MM.1S (cell line): ENCODE measurements around the gene ACOT2.
"Not testable (repeated sequence)": the region's sequence is repeated elsewhere in the genome, so short reads cannot be mapped to it uniquely, and the experiment has no call there.

ENCODE experiments used
- EZH2 ChIP-seq: fragments of 300-600 bp; sonication (generic); optimal IDR thresholded peaks from 2 replicates; pipeline ENCODE3; 2017; ENCODE audit warnings: low read depth, mild to moderate bottlenecking, antibody characterized with exemption, low read length, mixed read lengths
- EZH2phosphoT487 ChIP-seq: fragments of 300-600 bp; sonication (generic); IDR thresholded peaks from 2 replicates; pipeline ENCODE4 v1.6.1; 2018; ENCODE audit warnings: antibody characterized with exemption, low read length
- TF ChIP-seq, protein P1 (sequence below): fragments of 300-600 bp; sonication (generic); IDR thresholded peaks from 2 replicates; pipeline ENCODE4 v1.5.1; 2016; ENCODE audit warnings: antibody characterized with exemption, low read length, mixed read lengths

DNA sequence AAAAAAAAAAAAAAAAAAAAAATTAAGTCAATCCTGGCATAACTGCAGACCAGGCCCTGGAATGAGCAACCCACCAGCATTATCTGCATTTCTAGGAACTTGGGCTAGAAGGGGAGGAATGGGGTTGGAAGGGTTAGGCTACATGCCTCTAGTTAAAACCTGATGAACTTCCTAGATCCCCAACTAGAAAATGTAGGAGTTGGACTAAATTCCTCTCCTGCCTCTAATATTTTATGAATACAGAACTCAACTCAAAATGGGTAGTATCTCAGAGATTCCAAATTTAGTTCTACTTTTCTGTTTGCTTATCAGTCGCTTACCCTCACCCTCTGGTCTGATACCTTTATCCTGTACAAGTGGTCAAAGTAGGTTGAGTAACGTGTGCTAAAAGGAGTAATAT, 39.7 kb upstream of the ACOT2 start:
- TF ChIP-seq, protein P1, sequence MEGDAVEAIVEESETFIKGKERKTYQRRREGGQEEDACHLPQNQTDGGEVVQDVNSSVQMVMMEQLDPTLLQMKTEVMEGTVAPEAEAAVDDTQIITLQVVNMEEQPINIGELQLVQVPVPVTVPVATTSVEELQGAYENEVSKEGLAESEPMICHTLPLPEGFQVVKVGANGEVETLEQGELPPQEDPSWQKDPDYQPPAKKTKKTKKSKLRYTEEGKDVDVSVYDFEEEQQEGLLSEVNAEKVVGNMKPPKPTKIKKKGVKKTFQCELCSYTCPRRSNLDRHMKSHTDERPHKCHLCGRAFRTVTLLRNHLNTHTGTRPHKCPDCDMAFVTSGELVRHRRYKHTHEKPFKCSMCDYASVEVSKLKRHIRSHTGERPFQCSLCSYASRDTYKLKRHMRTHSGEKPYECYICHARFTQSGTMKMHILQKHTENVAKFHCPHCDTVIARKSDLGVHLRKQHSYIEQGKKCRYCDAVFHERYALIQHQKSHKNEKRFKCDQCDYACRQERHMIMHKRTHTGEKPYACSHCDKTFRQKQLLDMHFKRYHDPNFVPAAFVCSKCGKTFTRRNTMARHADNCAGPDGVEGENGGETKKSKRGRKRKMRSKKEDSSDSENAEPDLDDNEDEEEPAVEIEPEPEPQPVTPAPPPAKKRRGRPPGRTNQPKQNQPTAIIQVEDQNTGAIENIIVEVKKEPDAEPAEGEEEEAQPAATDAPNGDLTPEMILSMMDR = not testable (repeated sequence)
- not testable (repeated sequence) for TF ChIP-seq EZH2phosphoT487, EZH2
